Femur (tissue), 1 donor: ENCODE results near the gene TMEM33.

Experiments
- DNase-seq: peaks from one replicate; pipeline ENCODE4 v3.0.0-alpha.2; 2017

Gene TMEM33

DNA sequence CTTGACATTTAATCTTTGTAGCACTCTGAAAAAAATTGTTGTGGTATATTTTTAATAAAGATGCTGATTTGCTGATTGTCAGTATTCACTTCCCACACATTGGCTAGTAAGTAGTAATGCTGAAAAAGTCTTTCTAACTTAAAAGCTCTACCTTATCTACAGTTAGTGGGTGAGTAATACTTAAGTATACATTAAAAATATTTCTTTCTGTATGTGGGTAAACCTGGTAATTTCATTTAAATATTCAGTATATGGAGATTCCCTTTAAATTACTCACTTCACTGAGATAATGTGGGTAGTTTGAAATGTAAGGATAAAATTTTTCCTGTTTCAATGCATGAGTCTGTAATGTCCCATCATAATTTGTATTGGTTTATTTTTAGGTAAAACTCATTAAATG lies 5.6 kb downstream of the TMEM33 start:
- no peak for DNase-seq

DNA sequence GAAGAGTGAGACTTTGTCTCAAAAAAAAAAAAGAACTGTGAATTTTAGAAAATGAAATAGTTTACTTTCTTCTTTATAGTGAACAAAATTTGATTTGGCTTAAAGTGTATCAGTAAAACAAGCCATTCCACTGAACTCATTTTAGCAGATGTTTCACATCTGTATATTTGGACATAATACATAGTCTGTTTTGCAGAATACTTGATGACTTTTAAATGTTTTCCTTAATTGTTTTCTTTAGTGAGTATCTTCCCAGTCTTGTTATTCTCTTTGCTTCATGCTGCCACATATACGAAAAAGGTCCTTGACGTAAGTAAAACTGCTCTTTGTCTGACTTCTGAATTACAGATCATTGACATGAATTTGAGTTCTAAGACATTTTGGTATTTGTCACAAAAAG lies 8.3 kb downstream of the TMEM33 start:
- no peak for DNase-seq

DNA sequence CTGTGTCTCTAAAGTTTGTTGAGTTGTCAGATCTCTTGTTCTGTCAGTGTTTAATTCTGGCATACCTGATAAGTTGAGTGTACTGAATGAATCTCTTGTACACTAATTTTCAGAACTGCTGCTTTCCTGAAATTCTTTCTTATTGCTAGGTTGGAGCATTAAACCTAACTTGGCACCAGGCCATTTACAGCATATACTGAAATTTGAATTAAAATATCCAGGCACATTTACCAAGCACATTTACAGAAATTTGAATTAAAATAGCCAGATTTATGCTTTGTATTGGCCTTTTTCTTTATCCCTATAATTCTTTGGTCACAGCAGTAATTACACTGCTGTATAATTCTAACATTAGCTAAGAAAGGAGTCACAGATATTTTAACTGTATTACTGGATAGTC lies 8.9 kb downstream of the TMEM33 start:
- no peak for DNase-seq

DNA sequence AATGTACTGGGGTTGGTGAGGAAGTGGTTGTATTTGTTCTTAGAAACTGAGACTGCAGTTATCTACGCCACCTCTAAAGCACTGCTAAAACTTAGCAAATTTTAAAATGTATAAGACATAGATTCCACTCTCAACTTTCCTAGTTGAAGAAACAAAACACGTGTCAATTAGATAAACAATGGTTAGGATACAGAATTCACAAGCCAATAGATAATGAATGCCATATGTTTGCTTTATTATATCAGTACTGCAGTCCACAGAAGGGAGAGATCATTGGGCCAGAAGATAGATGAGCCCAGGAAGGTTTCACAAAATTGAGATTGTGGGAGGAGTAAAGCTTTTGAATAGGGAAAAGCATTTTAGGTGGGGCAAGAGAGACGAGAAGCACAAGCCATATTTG lies 14.3 kb downstream of the TMEM33 start:
- no peak for DNase-seq

DNA sequence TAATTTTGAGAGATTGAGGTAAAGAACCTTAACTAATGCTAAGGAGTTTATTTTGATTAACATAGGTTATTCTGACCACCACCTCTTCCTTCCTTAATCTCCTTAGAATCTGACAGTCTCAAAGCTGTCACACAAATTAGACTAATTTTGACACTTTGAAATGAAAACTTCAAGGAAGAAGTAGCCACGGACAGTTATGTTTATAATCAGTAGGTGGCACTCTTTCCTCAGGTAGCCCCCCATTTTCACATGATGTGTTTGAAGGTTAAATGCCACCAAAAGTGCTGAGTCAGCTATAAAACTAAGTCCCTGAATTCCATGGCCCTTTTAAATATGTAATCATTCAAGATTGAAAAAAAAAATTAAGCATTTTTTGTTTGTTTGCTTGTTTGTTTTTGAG lies 22.4 kb downstream of the TMEM33 start:
- no peak for DNase-seq

DNA sequence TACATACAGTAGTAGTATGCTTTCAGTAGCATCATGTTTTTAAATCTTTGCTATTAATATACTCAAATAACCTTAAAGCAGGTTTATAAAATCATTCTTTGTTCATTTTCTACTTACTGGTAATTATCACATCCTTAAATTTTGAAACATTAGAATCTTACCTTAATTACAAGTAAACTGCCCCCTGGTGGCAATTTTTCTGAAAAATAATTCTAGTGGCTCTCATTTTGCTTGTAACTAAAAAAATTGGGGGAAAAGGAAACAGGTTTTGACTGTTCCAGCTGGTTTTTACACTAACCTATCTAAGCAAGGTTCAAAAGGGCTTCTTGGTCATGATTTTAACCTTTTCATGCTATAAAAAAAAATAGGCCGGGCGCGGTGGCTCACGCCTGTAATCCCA lies 27.9 kb downstream of the TMEM33 start:
- DNase-seq, result no peak

DNA sequence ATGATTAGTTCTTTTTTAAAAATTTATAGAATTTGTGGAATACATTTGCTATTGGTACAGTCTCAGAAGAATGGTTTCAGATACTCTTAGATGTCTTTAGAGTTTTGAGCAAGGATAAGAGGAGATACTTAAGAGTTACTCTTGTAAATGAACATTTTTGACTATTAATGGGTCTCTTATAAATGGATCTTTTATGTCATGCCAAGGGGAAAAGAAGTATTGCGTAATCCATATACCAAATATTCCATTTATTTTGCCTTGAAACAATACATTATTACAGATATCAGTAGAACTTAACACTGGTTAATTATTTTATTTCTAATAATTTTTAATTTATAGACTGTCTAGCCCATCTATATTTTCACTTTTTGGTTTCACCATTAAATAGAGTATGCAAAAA lies 29.2 kb downstream of the TMEM33 start:
- no peak for DNase-seq

DNA sequence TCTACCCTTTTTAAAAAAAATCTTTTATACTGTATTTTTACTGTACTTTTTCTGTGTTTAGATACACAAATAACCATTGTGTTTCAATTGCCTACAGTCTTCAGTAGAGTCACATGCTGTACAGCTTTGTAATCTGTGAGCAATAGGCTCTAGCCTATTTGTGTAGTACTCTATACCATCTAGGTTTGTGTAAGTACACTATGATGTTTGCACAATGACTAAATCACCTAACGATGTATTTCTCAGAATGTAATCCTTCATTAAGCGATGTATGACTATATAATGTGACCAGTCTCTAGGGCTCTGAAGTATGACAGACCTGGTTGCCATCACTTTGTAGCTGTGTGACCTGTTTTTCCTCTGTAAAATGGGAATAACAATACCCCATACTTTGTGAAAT lies 32.2 kb downstream of the TMEM33 start:
- no peak for DNase-seq

DNA sequence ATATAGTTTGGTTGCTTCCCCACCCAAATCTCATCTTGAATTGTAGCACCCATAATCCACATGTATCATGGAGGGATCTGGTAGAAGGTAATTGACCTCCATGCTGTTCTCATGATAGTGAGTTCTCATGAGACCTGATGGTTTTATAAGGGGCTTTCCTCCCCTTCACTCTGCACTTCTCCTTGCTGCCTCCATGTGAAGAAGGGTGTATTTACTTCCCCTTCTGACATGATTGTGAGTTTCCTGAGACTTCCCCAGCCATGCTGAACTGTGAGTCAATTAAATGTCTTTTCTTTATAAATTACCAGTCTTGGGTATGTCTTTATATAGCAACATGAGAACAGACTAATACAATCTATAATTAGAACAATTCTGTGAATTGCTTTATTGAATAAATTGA lies 34.4 kb downstream of the TMEM33 start:
- DNase-seq, result no peak

DNA sequence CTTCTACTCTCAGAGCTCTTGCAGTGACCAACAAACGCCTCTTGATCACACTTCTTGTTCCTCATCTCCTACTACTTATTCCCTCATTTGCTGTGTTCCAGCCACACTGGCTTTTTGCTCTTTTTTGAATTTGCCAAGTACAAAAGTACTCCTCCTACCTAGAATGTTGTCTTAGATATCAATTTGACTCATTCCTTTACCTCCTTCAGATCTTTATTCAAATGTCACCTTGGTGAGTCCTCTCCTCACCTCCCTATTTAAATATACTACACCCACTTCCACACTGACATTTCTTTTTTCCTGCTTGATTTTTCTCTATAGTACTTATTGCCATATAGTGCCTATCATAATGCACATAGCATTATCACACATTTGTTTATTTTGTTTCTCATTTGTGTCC lies 40.1 kb downstream of the TMEM33 start:
- no peak for DNase-seq

DNA sequence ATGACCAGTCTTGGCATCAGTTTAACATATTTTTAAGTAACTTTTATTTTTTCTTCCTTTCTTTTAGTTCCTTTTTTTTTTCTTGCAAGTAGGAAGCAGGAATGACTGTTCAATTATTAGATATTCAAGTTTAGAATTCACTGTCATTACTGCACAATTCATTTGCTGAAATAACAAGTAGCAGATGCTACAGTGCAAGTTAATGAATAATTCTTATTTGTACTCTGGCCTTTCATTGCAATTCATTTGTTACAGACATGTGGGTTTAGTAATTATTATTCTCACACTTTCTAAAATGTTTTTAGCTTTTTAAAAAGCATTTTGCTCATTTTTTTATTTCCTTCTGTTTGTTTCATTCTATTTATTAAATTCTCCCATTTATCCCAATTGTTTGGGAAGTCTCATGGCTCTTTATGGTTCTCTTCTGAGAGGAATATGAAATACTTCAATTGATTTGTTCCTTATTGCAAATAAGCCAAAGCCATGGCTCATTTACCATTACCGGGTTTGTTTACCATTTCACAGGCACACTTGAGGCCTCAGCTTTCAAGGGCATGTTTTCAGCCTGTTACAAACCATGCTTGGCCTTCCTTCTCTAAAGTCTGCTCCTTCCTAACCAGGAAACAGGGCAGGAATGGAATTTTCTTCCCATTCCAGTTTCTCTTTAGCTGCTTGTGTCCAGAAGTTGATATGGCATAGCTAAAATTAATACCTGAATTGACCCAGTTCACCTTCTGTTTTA lies 41.7 kb downstream of the TMEM33 start:
- DNase-seq, result no peak

DNA sequence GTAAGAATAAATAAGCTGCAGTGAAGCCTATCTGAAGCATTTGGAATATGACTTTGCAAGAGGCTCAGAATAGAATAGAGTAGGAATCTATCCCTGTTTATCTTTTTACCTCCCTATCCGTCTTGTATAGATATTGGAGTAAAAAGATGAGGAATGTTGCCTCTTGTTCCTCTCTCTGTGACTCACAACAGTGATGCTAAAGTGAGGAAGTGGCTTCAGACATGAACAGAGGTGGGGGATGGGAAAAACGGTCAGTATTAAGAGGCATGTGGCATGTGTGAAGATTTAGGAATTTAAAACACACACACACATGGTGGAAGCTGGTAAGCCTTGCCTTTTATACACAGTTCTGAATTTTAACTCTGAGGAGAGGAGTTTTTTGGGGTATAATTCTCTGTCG lies 42.5 kb downstream of the TMEM33 start:
- no peak for DNase-seq

DNA sequence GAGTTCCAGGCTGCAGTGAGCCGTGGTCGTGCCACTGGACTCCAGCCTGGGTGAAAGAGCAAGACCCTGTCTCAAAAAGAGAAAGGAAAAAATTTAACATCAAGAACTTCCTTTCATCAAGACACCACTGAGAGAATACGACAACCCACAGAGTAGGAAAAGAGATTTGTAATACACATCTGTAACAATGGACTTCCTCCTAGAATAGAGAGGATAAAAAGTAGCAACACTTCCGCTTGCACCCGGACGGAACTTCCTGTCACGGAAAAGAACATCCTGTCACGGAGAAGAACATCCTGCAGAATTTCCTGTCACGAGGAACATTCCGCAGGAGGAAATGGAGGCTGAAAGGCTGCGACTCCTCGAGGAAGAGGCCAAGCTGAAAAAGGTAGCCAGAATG lies 46.2 kb downstream of the TMEM33 start, which contains the start of gene DCAF4L1:
DCAF4L1 (plus strand) TSS at position 301 of the 400 bp plus-strand sequence; CDS start at position 338, 37 bp downstream.
- no peak for DNase-seq

DNA sequence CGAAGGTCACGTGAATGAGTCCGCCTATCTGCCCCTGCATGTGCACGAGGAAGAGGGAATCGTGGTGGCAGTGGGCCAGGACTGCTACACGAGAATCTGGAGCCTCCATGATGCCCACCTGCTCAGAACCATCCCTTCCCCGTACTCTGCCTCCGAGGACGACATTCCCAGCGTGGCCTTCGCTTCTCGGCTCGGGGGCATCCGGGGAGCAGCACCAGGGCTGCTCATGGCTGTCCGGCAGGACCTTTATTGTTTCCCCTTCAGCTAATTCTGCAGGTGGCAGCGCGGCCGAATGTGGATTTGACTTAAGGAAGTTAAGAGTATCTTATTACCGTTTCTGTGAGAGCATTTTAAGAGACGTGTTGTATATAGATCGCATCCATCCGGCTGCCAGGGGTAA lies 47.5 kb downstream of the TMEM33 start:
- no peak for DNase-seq

DNA sequence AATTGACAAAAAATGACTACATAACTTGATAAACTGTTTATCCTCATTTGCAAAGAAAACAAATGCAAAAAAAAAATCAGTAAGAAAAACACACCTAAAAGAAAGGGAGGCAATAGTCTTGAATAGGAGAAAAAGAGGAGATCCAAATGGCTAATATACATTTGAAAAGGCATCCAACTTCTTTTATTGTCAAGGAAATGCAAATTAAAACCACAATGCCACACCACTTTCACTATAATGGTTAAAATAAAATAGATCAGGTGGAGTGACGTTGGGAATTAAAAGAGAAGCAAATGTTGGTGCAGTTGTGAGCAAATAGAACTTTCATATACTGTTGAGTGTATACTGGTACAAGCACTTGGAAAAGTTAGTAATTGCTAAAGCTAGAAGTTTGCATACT lies 49.9 kb downstream of the TMEM33 start:
- DNase-seq, result no peak

DNA sequence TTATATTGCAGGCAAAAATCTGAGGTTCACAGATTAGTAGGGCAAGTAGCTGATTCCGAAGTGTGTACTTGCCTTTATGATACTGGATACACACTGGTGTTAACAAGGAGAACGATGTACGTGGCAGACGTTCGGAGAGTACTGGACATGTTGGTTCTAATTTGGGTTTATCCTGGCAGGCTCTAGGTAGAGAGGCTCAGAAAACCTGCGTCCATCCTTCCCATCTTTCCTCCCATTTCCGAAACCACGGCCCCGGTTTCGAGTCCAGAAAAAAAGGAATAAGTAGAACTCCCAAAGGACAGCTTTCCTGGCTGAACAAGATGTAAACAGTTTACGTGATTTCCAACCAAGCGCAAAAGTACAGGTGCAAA lies 54.8 kb downstream of the TMEM33 start:
- no peak for DNase-seq

DNA sequence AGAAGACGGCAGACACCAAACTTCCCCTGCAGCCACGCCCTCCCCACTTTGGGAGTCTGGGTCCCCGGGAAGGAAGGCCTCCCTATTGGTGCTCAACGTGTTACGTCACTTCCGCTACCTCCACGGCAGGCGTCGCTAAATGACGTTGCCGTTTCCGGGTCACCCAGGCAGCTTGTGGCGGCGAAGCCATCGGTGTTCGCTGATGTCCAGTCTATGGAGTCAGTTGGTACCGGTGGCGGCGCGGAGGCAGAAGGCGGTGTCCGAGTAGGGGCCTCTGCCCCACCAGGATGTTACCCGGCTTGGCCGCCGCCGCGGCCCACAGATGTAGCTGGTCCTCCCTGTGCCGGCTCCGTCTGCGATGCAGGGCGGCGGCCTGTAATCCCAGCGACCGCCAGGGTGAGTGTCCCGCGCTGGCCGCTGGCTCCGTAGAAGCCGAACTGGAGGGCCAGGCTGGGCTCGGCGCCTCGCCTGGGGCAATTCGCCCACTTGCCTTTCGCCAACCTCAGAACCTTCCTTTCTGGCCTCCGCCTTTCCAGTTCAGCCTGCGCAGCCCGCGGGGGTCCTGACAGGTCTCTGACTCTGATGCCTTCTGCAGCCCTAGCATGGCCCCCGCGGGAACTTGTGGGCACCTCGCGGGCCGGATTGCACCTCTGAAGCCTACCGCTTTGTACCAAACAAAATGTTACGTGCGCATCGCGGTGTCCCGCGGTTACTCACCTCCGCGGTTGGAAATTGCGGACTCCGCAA lies 55.3 kb downstream of the TMEM33 start, which contains the start of gene SLC30A9:
SLC30A9 (plus strand) TSS at position 166 of the 747 bp plus-strand sequence; CDS start at position 288, 122 bp downstream.
- peak; percentile 98 for DNase-seq

DNA sequence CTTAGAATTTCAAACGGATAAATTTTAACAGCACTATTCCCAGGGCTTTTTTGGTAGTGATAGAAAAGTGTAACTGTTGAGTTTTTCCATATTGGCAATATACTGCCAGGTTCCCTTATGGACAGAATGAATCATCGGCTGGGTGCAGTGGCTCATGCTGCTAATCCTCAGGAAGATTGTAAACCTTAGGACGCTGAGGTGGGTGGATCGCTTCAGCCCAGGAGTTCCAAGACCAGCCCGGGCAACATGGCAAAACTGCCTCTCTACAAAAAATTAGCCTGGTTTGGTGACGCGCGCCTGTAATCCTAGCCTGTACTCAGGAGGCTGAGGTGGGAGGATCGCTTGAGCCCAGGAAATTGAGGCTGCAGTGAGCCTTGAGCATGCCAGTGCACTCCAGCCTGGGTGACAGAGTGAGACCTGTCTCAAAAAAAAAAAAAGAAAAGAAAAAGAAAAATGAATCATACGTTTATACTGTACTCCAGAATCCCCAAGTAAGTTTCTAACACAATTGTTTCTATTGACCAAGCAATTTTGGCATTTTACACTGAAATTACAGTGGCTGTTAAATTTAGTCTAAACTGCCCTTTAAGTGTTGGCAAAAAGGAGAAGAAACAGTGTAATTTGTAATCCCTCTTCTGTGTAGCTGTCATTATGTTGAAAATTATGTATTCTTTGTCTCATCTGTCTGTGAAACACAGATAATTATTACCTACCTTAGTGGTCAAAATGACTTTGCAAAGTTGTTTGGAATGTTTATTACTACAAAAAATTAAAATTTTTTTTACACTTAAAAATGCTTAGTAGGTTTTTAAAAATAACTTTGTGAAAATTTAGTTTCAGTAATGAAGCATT lies 56.9 kb downstream of the TMEM33 start:
- DNase-seq, result no peak

DNA sequence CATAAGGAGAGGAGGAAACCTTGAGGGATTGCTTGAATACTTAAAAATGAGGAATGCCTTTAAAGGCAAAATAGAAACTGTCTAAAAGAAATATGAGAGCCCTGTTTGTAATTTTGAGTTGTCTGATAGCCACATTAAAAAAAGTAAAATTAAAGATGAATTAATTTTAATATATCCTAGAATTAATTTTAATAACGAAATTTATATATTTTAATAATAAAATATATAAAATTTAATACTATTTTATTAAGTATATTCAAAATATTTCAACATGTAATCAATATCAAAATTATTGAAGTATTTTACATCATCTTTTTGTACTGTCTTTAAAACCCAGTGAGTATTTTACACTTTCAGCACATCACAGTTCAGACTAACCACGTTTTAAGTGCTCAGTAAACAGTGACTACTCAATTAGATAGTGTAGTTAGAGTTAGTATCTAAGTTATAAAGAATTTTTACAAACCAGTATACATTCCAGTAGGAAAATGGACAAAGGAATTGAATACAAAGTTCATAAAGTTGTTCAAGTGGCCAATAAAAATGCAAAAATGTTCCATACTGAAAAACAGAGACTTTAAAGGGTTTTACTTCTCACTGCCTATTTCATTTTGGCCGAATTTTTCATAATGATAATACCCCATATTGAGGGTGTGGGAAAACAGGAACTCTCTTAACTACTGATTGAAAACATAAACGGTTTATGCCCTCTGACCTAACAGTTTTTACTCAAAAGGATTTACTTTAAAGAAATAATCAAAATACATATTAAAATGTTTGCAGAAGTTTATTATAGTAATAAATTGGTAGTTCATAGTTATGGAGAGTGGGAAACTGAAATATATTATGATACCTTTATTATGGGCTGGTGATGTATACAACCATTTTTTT lies 58.0 kb downstream of the TMEM33 start:
- DNase-seq, result no peak

DNA sequence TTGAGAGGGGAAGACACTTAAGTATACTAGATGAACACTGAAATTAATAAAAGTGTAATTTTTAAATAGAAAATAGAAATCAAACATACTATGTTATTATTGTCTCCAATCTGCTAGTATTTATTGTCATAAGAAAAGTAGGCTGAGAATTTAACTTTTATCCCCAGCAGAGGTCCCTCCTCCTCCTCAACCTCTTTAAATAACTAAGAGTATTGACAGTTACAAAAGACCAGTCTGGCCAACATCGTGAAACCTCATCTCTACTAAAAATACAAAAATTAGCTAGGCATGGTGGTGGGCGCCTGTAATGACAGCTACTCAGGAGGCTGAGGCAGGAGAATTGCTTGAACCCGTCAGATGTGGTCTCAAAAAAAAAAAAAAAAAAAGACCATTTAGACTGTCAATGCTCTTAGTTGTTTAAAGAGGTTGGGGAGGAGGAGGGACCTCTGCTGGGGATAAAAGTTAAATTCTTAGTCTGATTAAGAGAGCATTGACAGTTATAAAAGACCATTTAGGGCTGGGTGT lies 59.3 kb downstream of the TMEM33 start:
- no peak for DNase-seq

DNA sequence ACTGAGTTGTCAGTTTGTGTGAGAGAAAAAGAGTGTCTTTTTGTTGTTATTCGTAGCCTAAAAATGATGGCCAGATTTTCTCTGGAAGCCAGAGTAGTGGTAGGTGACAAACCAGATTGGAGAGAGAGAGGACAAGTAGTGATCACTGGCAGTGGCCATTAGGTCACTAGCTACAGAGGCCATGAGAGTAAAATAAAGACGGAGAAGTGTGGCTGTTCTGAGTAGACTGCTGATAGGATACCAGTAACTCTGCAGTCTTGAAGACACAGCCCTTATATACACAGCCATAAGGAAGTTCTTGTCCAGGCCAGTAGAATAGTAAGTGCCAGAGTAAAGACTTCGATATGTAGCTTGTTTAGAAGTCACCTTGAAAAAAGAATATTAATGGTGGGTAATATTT lies 62.8 kb downstream of the TMEM33 start:
- DNase-seq, result no peak

DNA sequence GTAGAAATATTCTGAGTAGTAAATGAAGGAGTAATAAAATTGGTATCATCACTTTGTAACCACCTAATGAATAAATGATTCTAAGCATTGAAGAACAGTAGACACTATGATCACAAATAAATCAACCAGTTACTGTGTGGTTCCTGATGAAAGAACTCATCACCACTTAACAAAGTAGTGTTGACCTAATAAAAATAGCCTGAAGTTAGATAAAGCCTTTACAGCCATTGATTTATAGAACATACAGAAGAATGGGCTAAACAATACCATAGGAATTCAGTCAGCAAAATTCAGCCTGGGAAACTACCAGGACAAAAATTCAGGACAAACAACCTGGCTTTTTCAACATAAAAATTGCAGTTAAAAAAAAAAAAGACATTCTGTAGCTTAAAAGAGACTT lies 64.1 kb downstream of the TMEM33 start:
- no peak for DNase-seq
